ENCODE results near the gene USH1C.

USH1C gene

DNA sequence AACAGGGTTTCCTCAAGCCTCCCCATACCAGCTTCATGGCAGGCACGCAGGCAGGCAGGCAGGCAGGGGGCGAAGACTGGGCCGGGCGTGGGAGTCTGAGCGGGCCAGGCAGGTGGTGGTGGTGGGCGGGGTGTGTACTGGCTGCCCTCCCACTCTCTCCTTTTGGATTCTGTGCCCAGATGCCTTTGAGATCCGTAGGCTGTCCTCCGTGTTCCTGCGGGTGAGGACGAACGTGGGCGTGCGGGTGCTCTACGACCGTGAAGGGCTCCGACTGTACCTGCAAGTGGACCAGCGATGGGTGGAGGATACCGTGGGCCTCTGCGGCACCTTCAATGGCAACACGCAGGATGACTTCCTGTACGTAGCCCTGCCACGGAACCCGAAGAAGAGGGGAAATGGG lies 25.8 kb upstream of the USH1C start:
- no peak for DNase-seq (ENCODE audit: low read depth in 2 of 2)

DNA sequence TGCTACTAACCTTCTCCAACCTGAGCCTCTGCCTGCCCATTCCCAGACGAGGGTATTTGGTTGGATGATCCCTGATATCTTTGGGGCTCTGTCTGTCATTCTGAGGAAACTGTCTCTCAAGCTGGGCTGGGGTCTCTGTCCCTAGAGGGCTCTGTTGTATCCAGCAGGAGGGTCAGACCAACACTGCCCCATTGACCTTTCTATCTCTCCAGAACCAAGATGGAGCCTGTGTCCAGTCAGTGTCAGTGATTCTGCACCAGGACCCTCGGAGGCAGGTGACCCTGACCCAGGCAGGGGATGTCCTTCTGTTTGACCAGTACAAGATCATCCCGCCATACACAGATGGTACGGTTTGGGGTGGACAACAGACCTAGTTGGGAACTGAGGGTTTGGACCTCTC lies 24.7 kb upstream of the USH1C start:
- no peak for DNase-seq (ENCODE audit: low read depth in 2 of 2)

DNA sequence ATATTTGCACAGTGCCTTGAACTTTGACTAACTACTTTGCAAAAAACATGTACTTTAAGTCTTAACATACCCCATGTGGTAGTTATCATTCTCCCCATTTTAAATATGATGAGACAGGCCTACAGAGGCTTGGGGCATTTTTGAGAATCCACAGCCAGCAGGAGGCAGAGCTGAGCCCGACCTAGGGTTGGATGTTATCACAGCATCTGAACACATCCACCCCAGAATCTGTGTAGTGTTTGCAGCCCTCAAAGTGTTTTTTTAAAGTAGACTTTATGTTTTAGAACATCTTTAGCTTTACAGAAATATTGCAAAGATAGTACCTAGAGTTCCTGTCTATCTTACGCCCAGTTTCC lies 20.4 kb upstream of the USH1C start:
- DNase-seq (ENCODE audit: low read depth in 2 of 2): no peak

DNA sequence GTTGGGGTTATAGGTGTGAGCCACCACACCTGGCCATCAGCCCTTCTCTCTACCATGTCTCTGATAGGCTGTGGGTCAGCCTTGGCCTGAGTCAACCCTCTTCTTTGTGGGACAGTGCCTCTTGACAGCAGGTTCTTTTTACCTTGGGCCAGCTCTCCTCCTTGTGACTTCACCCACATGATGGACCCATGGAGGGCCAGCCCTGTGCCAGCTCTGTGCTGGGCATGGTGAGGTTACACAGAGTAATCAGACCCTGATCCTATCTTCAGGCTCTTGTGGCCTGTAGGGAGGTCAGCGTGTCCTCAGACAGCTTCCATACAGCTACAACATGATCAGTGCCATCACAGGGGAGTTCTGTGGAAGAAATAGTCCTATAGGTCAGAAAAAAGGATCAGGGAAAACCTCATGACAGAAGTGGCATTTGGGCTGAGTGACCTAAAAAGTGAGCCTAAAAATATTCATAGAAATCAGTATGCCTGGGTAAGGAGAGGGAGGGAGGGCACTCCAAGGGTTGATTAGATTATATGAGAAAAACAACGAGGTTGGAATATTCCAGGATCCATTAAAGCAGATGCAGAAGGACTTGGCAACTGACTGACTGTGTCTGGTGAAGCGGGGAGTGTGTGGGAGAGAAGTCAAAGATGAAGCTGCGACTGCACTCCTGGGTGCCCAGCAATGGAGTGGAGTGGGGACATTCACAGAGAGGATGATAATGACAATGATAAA lies 19.9 kb upstream of the USH1C start:
- no peak for DNase-seq (ENCODE audit: low read depth in 2 of 2)

DNA sequence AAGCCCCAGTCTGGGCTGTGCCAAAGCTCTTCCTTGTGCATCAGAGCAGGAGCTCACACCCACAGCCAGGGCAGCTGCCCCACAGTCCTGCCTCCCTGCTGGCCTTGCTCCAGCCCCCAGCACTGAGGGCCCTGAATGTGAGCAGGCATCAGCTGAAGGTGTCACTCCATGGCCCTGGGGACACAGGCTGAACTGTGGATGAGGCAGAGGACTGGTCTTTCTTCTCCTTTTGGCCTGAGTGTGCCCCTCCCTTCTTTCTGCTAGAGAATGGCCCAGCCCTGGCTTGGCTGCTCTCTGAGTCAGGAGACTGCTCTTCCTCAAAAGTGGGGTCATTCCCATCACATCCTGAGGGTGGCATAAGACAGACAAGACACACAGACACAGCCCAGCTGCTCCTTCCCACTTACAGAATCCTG lies 19.0 kb upstream of the USH1C start:
- no peak for DNase-seq (ENCODE audit: low read depth in 2 of 2)

DNA sequence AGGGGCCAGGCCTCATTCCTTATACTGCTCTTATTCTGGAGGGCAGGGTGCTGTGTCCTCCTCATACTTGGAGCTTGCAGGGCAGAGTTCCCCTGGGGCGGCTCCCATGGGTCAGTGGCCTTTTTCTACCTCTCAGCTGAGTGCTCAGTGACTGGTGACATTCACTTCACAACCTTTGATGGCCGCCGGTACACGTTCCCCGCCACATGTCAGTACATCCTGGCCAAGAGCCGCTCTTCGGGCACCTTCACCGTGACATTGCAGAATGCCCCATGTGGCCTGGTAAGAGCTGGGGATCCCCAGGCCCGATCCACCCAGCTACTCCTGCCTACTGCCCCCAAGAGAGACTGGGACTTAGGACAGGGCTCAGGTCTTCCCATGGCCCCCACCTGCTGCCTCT lies 17.3 kb upstream of the USH1C start:
- no peak for DNase-seq (ENCODE audit: low read depth in 2 of 2)

DNA sequence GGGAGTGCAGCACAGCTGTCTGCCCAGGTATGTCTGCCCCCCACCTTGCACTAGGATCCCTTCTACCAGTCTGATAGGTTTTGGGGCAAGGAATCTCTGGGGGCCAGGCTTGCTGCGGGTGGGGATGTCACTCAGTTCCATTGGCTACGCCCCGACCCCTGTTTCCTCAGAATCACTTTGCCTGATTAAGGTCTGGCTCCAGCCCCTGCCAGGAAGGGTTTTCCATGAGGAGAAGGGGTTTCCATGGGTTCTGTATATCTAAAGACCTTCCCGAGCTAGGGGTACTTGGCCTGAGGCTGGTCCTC lies 16.8 kb upstream of the USH1C start:
- no peak for DNase-seq (ENCODE audit: low read depth in 2 of 2)

DNA sequence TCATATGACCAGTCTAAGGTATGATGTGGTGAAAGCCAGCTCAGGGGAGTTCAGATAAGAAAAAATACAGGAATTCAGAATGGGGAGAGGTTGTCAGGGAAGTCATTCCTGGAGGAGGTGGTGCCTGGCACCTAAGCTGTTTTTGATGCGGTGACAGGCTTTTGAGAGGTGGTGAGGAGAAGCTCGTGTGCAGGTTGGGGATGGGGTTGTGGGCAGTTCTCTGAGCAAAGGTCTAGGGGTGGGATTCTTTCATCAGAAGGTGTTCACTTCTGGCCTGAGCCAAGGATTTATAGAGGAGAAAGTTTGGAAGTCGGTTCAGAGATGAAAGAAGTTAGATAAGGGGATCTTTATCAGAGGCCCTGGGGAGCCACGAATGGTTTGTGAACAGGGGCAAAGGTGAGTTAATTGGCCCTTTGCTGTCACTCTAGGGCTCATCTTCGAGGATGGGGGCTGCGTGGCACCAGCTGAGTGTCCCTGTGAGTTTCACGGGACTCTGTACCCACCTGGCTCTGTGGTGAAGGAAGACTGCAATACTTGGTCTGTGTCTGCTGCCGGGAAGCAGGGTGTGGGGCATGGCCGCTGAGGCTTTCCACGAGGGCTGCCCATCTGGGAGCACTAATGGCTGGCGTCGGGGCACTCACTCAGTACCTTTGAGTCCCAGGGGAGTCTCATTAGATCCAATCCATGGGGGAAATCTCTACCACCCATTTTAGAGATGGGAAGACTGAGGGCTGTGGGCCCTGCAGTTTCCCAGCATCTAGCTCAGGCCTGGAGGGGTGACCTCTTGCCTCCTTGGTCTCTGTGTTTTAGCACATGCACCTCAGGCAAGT lies 16.3 kb upstream of the USH1C start:
- no peak for DNase-seq (ENCODE audit: low read depth in 2 of 2)

DNA sequence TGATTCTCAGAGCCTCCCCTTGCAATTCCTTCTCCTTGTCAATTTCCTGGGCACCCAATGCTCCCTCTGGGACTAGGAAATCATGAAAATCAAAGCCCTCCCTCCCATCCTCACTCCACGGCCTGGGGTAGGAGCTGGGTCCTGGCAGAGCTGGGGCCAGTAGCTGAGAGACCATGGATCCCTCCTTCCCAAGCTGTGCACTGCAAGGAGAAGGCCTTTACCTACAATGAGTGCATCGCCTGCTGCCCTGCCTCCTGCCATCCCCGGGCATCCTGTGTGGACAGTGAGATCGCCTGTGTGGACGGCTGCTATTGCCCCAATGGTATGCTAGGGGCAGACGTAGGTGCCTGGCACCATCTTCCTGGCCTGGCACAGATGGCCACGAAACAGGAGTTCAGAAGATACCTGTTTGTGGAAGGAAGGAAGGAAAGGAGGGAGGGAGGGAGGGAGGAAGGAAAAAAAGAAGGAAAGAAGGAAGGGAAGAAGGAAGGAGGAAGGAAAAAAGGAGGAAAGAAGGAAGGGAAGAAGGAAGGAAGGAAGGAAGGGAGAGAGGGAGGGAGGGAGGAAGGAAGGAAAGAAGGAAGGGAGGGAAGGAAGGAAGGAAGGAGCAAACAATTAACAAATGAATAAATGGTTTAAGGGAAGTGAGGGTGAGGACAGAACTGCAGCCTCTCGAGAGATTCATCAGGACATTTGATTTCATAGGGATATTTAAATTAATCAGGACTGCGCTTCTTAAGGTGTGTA lies 15.3 kb upstream of the USH1C start:
- DNase-seq (ENCODE audit: low read depth in 2 of 2): no peak

DNA sequence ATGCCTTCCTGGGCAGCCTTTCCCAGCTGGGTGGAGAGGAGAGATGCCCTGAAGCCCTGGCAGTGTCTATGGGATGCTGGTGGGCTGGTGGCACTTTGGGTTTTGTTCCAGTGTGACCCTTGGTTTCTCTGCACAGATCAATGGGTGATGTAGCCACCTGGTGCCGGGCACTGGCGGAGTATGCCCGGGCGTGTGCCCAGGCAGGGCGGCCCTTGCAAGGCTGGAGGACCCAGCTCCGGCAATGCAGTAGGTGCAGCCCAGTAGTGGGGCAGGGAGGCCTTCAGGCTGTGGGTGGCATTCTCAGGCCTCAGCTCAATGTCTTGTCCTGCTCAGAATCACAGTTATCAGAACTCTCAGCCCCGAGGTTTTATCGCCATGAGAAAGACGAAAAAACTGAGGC lies 14.7 kb upstream of the USH1C start:
- no peak for DNase-seq (ENCODE audit: low read depth in 2 of 2)

DNA sequence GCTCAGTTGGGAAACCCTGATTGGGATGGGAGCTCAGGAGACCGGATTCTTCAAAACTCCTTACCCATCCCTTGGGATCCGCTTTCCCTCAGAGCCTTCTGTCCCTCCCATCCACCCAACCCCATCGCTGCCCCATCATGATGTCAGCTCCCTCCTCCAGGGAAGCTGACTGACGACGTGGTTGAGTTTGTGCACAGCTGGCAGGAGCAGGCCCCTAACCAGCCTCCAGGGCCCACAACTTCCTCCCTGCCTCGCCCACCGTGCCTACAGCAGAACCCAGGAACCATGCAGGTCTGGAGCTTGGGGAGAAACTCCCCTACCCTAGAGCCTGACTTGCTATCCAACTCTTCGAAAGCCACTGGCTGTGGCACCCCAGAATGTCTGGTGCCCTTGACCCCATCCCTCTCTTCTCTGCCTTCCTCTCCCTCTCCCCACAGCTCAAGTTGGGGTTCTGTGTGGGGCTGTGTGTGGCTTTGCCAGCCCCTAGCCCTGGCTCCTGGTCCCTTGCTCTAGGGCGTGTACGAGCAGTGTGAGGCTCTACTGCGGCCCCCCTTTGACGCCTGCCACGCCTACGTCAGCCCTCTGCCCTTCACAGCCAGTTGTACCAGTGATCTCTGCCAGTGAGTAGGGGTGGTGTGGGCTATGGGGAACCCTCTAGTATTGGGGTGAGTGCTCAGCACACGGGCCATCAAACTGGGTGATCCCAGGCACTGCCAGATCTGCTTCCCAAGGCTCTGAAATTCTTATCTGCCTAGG lies 14.0 kb upstream of the USH1C start:
- no peak for DNase-seq (ENCODE audit: low read depth in 2 of 2)

DNA sequence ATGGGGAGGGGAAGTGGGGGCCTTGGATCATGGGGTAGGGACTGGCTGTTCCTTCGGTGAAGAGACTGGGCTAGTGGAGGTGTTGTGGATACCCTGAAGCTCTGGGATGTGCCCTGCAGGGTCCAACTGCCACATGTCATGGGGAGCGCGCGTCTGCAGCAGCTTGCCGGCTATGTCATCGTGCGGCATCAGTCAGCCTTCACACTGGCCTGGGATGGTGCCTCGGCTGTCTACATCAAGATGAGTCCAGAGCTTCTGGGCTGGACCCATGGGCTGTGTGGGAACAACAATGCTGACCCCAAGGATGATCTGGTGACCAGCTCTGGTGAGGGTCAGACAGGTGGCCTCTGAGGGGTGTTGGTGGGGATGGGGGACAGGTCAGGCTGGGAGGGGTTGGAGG lies 12.8 kb upstream of the USH1C start:
- DNase-seq (ENCODE audit: low read depth in 2 of 2): no peak

DNA sequence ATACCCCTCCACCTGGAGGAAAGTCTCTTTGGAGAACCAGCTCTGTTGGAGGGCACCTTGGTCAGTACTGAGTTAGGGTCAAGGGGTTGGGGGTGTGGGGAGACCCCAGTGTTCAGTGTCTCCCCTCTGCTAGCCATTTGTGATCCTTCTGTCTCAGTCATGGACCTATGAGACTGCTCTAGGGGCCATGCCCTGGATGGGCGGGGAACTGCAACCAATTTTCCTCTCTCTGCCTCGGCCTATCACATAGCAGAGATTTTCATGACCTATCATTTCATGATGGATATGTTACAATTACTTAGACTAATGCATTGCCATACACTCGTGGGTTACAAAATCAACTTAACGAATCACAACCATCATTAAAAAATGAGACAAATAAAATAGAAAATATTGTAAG lies 10.3 kb upstream of the USH1C start:
- no peak for DNase-seq (ENCODE audit: low read depth in 2 of 2)

DNA sequence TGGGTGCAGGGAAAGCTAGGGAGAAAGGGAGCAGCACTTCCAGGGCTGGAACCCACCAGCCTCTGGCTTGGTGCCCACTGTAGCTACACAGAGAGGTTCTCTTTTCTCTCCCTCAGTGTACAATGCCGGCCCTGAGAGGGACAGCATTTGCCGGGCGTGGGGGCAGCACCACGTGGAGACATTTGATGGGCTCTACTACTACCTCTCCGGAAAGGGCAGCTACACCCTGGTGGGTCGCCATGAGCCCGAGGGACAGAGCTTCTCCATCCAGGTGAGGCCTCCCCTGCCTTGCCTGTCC lies 9.0 kb upstream of the USH1C start:
- no peak for DNase-seq (ENCODE audit: low read depth in 2 of 2)

DNA sequence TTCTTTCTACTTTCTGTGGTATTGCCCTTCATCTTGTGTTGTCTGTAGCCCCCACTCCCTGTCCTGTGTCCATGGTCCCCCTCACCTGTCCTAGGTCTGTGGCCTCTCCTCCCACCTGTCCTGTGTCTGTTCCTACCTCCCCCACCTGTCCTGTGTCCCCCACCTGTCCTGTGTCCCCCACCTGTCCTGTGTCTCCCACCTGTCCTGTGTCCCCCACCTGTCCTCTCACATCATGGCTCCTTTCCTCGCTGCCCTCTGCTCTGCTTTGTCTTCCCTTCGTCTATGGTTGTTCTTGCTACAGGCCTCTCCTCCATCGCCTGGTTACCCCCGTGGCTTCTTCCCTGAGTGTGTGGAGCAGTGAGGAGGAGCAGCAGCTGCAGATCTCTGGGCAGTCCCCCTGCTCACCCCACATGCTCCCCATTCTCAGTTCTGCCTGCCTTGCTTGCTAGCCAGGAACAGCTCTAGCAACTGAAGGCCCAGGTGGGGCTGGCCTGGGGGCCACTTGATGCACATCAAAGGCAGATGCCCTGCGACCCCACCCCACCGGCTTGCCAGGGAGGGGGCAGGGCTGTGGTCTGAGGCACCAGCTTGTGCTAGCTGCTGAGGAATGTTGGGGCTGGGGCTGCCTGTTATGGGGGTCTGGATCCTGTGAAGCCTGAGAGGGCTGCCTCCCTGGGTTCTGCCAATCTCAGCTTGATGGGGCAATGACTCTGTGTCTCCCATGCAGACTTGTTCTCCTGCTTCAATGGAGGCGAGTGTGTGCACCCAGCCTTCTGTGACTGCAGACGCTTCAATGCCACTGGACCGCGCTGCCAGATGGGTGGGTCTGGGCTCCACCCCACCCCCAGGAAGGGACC lies 8.4 kb upstream of the USH1C start:
- DNase-seq (ENCODE audit: low read depth in 2 of 2): no peak

DNA sequence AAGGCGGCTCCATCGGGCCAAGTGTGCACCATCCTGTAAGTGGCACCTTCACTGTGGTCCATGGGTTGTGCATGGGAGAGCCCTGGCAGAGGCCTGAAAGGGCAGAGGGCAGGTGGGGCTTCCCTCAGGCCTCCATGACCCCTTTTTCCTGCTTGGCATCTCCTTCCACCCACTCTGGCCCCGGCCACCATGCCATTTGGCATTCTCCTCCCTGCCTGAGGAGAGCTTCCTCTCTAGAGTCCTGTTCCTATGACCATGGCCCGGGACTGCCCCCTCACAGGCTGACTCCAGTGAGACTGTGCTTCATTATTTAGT lies 7.8 kb upstream of the USH1C start:
- DNase-seq (ENCODE audit: low read depth in 2 of 2): no peak

DNA sequence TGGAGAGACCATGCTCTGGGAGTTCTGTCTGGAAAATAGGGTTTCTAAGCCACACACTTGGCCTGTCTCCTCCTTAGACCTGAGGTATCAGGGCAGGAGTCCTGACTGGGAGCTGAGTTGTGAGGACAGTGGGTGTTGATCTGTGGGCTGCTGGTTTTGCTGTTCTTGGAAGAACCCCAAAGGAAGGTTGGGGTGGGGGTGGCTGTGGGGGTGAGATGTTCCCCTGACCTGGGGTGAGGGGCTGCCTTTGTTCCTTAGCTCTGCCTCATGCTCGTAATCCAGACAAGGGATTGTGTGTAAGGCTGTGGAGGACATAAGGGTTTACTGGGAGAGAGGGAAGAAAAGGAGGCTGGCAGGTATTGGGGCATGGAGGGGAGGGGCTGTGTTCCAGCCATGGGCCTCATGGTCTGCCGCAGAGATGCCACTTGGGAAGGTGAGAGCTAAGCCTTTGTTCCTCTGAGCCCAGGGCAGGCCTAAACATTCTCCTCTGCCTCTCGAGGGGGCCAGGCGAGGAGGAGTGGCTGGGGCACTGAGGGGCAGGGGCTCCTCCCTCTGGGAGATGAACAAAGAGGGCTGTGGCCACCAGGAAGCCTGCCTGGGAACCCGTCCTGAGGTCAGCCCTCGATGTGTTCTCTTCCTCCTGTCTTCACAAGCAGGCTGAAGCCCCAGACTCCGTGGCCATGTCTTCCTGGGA lies 7.3 kb upstream of the USH1C start:
- no peak for DNase-seq (ENCODE audit: low read depth in 2 of 2)

DNA sequence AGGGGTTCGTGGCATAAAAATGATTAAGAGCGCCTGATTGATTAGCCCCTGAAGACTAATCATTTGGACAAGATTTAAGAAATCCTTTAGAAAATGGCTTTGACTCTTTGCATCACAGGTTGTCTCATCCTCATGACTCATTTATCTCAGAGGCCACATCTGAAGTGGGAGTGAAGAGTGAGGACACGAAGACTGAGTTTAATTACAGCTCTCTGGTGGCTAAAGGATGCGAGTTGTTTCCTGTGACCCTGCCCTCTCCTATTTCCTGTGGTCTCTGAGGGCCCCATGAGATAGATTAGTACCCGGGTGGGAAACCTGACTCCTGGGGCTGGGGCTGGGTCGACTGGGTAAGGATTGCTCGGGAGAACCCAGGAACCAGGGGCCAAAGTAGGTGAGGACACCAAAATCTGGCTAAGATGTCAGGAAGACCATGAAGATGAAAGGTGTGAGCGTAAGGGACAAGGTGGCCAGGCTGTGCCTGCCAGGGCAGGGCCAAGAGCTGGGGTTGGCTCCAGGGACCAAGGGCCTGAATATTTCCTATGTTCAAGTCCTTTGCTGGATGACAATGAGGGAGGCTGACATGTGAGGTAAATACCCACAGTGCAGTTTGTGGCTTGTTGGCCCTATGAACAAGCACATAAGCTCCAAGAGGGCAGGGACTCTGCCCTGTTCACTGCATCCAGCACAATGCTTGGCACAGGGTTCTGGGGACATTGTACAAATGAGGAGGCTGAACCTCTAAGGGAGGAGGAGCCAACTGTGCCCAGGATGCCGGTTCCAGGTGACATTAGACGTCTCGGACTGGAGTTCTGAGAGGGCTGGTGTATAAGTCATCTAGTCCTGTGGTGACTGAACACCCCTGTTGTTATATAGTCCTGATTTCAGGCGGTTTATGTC lies 6.5 kb upstream of the USH1C start:
- no peak for DNase-seq (ENCODE audit: low read depth in 2 of 2)

DNA sequence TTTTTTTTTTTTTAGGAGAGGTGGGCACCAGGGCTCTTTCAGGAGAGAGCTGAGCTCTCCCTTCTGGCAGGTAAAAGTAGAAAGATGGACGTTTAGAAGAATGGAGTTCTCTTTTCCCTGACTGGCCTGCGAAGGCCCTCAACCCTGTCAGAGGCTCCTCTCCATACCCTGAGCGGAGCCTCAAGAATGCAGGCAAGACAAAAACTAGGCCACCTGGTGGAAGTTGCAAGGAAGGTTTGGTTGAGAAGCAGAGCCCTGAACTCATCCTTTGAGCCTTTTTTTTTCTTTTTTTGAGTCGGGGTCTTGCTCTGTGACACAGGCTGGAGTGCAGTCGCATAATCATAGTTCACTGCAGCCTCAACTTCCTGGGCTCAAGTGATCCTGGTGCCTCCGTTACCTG lies 4.2 kb upstream of the USH1C start:
- no peak for DNase-seq (ENCODE audit: low read depth in 2 of 2)

DNA sequence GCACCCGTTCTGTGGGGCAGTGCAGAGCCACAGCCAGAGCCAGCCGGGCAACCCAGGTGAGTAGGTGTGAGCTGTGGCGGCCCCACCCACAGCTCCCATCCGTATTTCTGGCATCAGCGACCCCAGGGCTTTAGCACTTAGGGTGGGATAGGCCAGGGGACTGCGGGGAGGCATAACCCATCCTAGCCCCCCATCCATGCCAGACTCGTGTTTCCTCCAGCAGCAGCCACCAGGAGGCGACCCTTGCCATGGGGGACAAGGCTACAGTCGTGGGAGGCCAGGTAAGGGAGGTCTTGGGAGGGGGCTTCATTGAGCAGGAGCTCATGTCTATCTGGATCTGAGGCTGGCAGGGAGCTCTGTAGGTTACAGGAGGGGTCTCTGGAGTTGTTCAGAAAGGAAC lies 3.7 kb upstream of the USH1C start:
- DNase-seq (ENCODE audit: low read depth in 2 of 2): no peak

All from stimulated activated CD8-positive, alpha-beta memory T cell treated with anti-CD3 and anti-CD28 coated beads, Interleukin-15, amount 100 ng/mL, for 4 hours (primary cell).